K562 treated with DMSO at 1 percent for 4 hours (cell line): ENCODE measurements around the gene TMEM191C. TPM values are rescaled to one million over a fixed set of nuclear protein-coding genes. Genes with fewer than 3 reads are reported as not detected.

Experiments used
- total RNA-seq: library from RNA; unstranded; fragments of 300-600 nt; gene quantifications from 2 replicates; pipeline ENCODE4 v1.2.3, GENCODE V29; 2022; ENCODE audit not compliant: insufficient read depth

Gene TMEM191C
- 9.1 and 19.9 TPM in 2 replicates for total RNA-seq

DNA sequence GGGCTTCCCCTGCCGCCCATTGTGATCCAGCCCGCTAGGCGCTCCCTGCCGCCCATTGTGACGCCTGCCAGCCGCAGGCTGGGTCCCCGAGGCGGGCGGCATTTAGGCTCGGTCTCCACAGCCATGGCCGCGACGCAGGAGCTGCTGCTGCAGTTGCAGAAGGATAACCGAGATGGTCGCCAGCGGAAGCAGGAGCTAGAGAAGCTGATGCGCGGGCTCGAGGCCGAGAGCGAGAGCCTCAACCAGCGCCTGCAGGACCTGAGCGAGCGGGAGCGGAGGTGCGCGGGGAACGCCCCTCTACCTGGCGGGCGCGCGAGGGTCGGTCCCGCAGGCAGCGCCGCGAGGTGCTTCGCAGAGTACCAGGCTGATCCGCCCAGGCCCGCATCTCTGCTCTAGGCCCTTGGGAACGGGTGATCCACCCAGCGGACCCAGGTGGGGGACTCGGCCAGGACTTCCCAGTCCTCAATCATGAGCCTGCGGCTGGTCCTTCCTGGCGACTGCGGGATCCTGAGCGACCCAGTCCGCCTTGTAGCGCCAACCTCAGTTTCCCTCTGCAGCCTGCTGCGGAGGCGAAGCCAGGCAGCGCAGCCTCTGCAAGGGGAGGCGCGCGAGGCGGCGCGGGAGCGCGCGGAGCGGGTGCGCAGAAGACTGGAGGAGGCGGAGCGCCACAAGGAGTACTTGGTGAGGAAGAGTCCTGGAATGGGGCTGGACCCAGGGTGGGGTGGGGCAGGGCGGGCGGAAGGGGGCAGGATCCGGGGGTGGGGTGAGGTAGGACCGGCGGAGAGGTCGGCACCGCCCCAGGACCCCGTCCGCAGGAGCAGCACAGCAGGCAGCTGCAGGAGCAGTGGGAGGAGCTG, at the start of gene TMEM191C:
TMEM191C (plus strand) TSS at position 51 of the 857 bp plus-strand sequence; CDS start at position 124, 73 bp downstream.

Other genes with a start within 250 kb of the TMEM191C start
- gene RIMBP3B, start 83.6 kb upstream of the TMEM191C start, total RNA-seq: 0.22 TPM in 1 of 2 replicates, not detected in the other
- 46.7 and 55.7 TPM in 2 replicates for gene HIC2, start 50.0 kb upstream of the TMEM191C start, total RNA-seq
- gene RIMBP3C, start 84.1 kb downstream of the TMEM191C start, total RNA-seq: 0.35 and 1.1 TPM in 2 replicates
- gene UBE2L3, start 100.3 kb downstream of the TMEM191C start, total RNA-seq: 201 and 254 TPM in 2 replicates
- gene YDJC, start 162.6 kb downstream of the TMEM191C start, total RNA-seq: 420 and 429 TPM in 2 replicates
- 2.4 and 3.6 TPM in 2 replicates for gene CCDC116, start 165.4 kb downstream of the TMEM191C start, total RNA-seq
- gene SDF2L1, start 174.9 kb downstream of the TMEM191C start, total RNA-seq: 510 and 661 TPM in 2 replicates
- gene PPIL2, start 198.6 kb downstream of the TMEM191C start, total RNA-seq: 88.8 and 103 TPM in 2 replicates